Thoracic aorta (tissue), 2 donors: ENCODE results near the gene RRP9. TPM values are rescaled to one million over a fixed set of nuclear protein-coding genes. Genes with fewer than 3 reads are reported as not detected.

Experiments used
- ATAC-seq: fragments of 150-250 bp; one replicate; pipeline ENCODE4 v1.8.0; 2017; ENCODE audit warnings: low read depth; ENCODE audit not compliant: insufficient number of reproducible peaks, low FRiP score
- DNase-seq: peaks from one replicate; pipeline ENCODE4 v3.0.0-alpha.2; 2020; ENCODE audit warnings: low spot score
- H3K27ac ChIP-seq, 2 donors: fragments of 200-600 bp; sonication (generic); 1 replicate in 1 of 2; 2 replicates in 1 of 2; pipeline ENCODE4 v1.5.1; 2016; ENCODE audit warnings: mild to moderate bottlenecking in 2 of 2, moderate library complexity in 2 of 2
- H3K27me3 ChIP-seq: fragments of 200-600 bp; sonication (generic); replicated peaks from 2 replicates; pipeline ENCODE4 v1.6.0; 2016; ENCODE audit warnings: mild to moderate bottlenecking; ENCODE audit not compliant: insufficient read depth
- H3K36me3 ChIP-seq: fragments of 200-600 bp; sonication (generic); one replicate; pipeline ENCODE4 v1.5.1; 2016
- H3K4me1 ChIP-seq, 2 donors: fragments of 200-600 bp; sonication (generic); 1 replicate in 1 of 2; 2 replicates in 1 of 2; pipeline versions ENCODE4 v1.5.1 to v1.6.0; 2016; ENCODE audit warnings: low read depth in 2 of 2, mild to moderate bottlenecking in 1 of 2; ENCODE audit not compliant: control insufficient read depth in 1 of 2
- H3K4me3 ChIP-seq: fragments of 200-600 bp; sonication (generic); 2 replicates; pipeline ENCODE4 v1.5.1; 2016; ENCODE audit warnings: mild to moderate bottlenecking
- H3K9me3 ChIP-seq: fragments of 200-600 bp; sonication (generic); 2 replicates; pipeline ENCODE4 v1.5.1; 2016
- total RNA-seq, 2 donors: library from RNA; depleted of rRNA; stranded (reverse); fragments of >200 nt; gene quantifications; one replicate each; pipeline versions ENCODE4 v1.1.0 to v1.2.3, GENCODE V29; 2016
- TF ChIP-seq, protein P1 (sequence below): fragments of 200-600 bp; sonication (generic); IDR thresholded peaks from one replicate; pipeline ENCODE4 v1.5.1; 2019; ENCODE audit warnings: antibody characterized with exemption

Gene RRP9
- total RNA-seq, 2 donors from 2014 or later: 7.7 to 21.8 TPM

DNA sequence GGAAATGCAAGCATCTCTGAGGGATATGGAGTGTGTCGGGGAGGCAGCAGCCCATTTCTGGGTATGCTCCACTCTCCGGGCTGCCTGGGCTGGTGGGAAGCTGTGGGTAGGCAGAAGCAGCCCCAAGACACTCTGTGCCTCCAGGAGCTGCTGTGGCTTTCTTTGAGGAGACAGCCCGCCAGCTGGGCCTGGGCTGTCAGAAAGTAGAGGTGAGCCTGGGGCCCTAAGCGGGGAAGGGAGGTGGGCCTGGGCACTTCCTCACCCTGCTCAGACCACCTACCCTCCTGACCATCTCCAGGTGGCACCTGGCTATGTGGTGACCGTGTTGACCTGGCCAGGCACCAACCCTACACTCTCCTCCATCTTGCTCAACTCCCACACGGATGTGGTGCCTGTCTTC is 43.4 kb upstream of the RRP9 start:
- Histone ChIP-seq H3K27me3 (no peaks in the 10 kb centered on the region), H3K9me3 (no peaks in the 10 kb centered on the region), H3K27ac (no peak overlapping the region), H3K36me3 (peaks cover 3% of the 10 kb centered on the region), H3K4me1 (peaks cover 19 to 31% of the 10 kb centered on the region in 2 donors), H3K4me3 (no peak overlapping the region)
- ATAC-seq (no peak), DNase-seq (no peak)
- TF ChIP-seq, protein P1, sequence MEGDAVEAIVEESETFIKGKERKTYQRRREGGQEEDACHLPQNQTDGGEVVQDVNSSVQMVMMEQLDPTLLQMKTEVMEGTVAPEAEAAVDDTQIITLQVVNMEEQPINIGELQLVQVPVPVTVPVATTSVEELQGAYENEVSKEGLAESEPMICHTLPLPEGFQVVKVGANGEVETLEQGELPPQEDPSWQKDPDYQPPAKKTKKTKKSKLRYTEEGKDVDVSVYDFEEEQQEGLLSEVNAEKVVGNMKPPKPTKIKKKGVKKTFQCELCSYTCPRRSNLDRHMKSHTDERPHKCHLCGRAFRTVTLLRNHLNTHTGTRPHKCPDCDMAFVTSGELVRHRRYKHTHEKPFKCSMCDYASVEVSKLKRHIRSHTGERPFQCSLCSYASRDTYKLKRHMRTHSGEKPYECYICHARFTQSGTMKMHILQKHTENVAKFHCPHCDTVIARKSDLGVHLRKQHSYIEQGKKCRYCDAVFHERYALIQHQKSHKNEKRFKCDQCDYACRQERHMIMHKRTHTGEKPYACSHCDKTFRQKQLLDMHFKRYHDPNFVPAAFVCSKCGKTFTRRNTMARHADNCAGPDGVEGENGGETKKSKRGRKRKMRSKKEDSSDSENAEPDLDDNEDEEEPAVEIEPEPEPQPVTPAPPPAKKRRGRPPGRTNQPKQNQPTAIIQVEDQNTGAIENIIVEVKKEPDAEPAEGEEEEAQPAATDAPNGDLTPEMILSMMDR: no peak

DNA sequence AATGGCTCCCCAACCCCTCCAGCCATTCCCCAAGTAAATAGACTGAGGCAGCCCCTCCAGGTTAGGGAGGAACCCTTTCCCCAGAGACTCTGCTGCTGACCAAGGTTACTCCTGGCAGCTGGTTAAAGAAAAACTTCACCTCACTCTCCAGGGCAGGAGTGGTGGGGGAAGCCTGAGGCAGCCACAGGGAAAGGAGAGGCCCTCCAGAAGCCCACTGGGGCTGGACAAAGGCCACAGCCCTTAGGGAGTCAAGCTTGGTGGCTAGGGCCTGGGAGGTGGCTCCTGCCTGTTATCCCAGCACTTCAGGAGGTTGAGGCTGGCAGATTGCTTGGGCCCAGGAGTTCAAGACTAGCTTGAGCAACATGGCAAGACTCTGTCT is 42.6 kb upstream of the RRP9 start:
- TF ChIP-seq, protein P1: no peak
- no peak for DNase-seq
- ATAC-seq: no peak
- H3K27me3 ChIP-seq: no peaks in the 10 kb centered on the region
- no peak overlapping the region for H3K4me3 ChIP-seq
- H3K9me3 ChIP-seq: no peaks in the 10 kb centered on the region
- H3K36me3 ChIP-seq: peaks cover 3% of the 10 kb centered on the region
- H3K4me1 ChIP-seq: peaks cover 16 to 25% of the 10 kb centered on the region in 2 donors
- peak overlapping the region; percentile 94 to 97 for H3K27ac ChIP-seq

DNA sequence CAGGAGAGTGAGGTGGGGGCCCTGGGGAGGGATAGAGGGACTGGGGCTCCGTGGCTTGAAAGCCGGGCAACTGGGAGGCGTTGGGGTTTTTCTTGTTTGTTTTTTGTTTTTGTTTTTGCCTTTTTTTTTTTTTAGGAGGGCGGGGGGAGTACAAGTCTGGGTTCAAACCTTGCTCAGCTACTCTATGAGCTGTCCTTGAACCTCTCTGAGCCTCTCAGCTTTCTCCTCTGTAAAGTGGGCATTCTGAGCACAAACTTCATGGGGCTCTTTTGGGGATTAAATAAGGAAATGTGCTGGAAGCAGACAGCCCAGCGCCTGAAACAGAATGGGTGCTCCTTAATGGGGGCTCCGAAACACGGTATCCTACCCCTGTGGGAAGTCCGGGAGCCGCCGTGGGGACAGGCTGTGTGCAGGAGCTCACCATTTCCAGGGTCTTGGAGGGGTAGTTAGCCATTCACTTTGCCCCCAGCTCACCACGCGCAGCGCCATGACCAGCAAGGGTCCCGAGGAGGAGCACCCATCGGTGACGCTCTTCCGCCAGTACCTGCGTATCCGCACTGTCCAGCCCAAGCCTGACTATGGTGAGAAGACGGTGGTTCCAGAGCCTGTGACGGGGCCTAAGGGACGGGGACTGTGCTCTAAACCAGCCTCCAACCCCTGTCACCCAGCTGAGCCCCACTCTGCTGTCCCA is 42.0 kb upstream of the RRP9 start:
- peaks cover 15 to 22% of the 10 kb centered on the region in 2 donors for H3K4me1 ChIP-seq
- H3K36me3 ChIP-seq: peaks cover 3% of the 10 kb centered on the region
- peak overlapping the region; percentile 89 for H3K4me3 ChIP-seq
- ATAC-seq (no peak), DNase-seq (no peak)
- H3K27ac ChIP-seq: peak overlapping the region; percentile 94 to 97
- TF ChIP-seq, protein P1: no peak
- no peaks in the 10 kb centered on the region for H3K9me3 ChIP-seq
- no peaks in the 10 kb centered on the region for H3K27me3 ChIP-seq

DNA sequence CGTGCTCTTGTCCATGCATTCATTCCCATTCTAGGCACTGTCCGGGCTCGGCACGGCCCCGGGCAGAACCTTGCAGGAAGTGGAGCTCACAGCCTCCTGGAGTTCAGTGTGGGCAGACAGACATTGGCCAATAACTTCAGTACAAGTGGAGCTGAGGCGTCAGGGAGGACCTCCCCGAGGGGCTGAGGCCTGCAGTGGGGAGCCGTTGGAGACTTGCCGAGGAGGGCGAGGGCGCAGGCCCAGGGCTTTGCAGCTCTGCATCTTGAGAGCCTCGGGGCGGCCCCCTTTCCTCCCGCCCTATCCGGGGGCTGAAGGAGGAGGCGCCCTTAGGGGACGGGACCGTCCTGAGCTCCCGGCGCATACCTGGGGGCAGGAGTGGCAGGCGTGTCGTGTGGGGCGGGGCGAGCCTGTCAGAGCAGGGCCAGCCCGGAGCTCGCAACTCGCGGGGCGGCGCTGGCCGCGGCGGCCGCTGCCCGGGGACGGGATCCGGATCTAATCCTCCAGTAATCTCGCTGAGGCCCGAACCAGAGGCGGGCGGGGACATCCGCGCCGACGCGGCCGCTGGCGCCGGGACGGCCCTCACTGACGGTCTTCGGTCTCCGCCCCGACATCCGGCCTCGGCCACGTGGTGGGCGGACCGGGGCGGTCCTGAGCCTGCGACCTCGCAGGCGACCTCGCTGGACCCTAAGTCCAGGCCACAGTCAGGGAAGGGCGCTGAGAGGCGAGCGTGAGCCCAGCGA is 41.3 kb upstream of the RRP9 start, which contains the start of gene ACY1:
Gene ACY1, plus strand, starts transcription at position 698 of the 740 bp plus-strand sequence. CDS start 530 bp downstream, outside the sequence.
- DNase-seq (no peak), ATAC-seq (peak; percentile 86)
- peaks cover 3% of the 10 kb centered on the region for H3K36me3 ChIP-seq
- H3K27ac ChIP-seq: peak within 1 kb of the TSS; percentile 94 to 97
- TF ChIP-seq, protein P1: no peak
- no peaks in the 10 kb centered on the region for H3K9me3 ChIP-seq
- no peaks in the 10 kb centered on the region for H3K27me3 ChIP-seq
- H3K4me1 ChIP-seq: peaks cover 15 to 22% of the 10 kb centered on the region in 2 donors
- peak within 1 kb of the TSS; percentile 89 for H3K4me3 ChIP-seq

DNA sequence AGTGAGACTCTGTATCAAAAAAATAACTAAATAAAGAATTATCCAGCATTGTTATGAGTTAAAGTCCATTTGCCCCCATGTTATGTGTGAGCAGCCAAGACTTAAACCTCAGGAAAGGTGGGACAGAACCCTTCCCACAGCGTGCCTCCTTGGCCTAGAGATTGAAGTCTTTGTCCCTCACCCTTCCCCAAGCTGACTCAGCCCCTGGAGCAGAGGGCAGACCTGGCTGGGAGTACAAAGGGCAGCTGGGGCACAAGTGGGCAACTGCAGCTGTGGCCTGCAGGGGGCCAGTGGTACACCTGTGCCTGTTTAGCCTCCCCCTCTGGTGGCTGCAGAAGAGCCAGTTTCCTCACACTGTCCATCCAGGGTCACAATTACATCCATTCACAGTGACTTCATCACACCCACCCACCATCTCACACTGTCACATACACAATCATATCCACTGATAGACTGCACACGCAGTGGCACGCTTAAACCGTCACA is 40.7 kb upstream of the RRP9 start:
- TF ChIP-seq, protein P1: peak; percentile 34
- H3K27me3 ChIP-seq: no peaks in the 10 kb centered on the region
- ATAC-seq (no peak), DNase-seq (no peak)
- peak overlapping the region; percentile 94 to 97 for H3K27ac ChIP-seq
- peaks cover 2% of the 10 kb centered on the region for H3K36me3 ChIP-seq
- H3K9me3 ChIP-seq: no peaks in the 10 kb centered on the region
- H3K4me1 ChIP-seq: peaks cover 15 to 22% of the 10 kb centered on the region in 2 donors
- peak overlapping the region; percentile 89 for H3K4me3 ChIP-seq
